Inferior parietal cortex (tissue), 1 donor: ENCODE measurements around the gene PAPOLA.

Experiments
- DNase-seq: peaks from one replicate; pipeline ENCODE4 v3.0.0-alpha.2; 2016; ENCODE audit errors: extremely low spot score

PAPOLA gene

GRCh38 chr14:96586056-96586455, 83.9 kb downstream of the PAPOLA start:
- no peak for DNase-seq

GRCh38 chr14:96586921-96587822, 85.0 kb downstream of the PAPOLA start:
- no peak for DNase-seq

GRCh38 chr14:96587823-96588385, 85.7 kb downstream of the PAPOLA start:
- DNase-seq, result no peak

GRCh38 chr14:96588410-96589257, 86.5 kb downstream of the PAPOLA start:
- no peak for DNase-seq

GRCh38 chr14:96589577-96589976, 87.4 kb downstream of the PAPOLA start:
- DNase-seq, result no peak

GRCh38 chr14:96590190-96590864, 88.1 kb downstream of the PAPOLA start:
- no peak for DNase-seq

GRCh38 chr14:96592591-96593386, 90.6 kb downstream of the PAPOLA start:
- peak; percentile 22 for DNase-seq

GRCh38 chr14:96594961-96595360, 92.8 kb downstream of the PAPOLA start:
- DNase-seq, result no peak

- DNase-seq, result no peak
These were observed 95.5 kb downstream of the PAPOLA start for GRCh38 chr14:96597680-96598079.

- DNase-seq, result no peak
These were observed 96.2 kb downstream of the PAPOLA start for GRCh38 chr14:96598332-96598928.

- DNase-seq, result no peak
These were observed 96.9 kb downstream of the PAPOLA start for GRCh38 chr14:96599076-96599475.

- no peak for DNase-seq
These were observed 100.0 kb downstream of the PAPOLA start for GRCh38 chr14:96602186-96602585.

GRCh38 chr14:96603350-96604255, 101.4 kb downstream of the PAPOLA start:
- no peak for DNase-seq

GRCh38 chr14:96614481-96614881, 112.3 kb downstream of the PAPOLA start:
- no peak for DNase-seq

- no peak for DNase-seq
These were observed 114.1 kb downstream of the PAPOLA start for GRCh38 chr14:96616161-96616721.
